SK-N-SH (cell line): Measurements from ENCODE around the gene MTHFD1L. TPM values are rescaled to one million over a fixed set of nuclear protein-coding genes. Genes with fewer than 3 reads are reported as not detected.

Source experiments
- CTCF ChIA-PET: fragments of 300-600, 350-600 bp; formaldehyde crosslinking; extraction: SDS; loops from one replicate; lab custom pipeline; 2021; lab: Yijun Ruan, JAX
- POLR2A ChIA-PET: fragments of 350-600 bp; sonication (Branson Sonifier 250); formaldehyde crosslinking; extraction: SDS; loops from one replicate; lab custom pipeline; 2020; ENCODE audit warnings: antibody characterized with exemption, inconsistent platforms; lab: Yijun Ruan, JAX
- DNase-seq: peaks from one replicate; pipeline ENCODE4 v3.0.0; 2012
- H2AFZ ChIP-seq: fragments of 200-600 bp; sonication (generic); 2 replicates; pipeline ENCODE4 v1.8.1; 2016; ENCODE audit warnings: antibody characterized with exemption, mild to moderate bottlenecking, low read depth
- H3F3A ChIP-seq: fragments of 200-600 bp; sonication (generic); replicated peaks from 2 replicates; pipeline ENCODE3; 2016; ENCODE audit warnings: antibody characterized with exemption, mild to moderate bottlenecking; ENCODE audit not compliant: insufficient read depth
- H3K27ac ChIP-seq, 2 experiments: fragments of 200-500 bp in 1 of 2; fragments of 200-600 bp in 1 of 2; sonication (Bioruptor generic) in 1 of 2; sonication (generic), shearing (Covaris generic) in 1 of 2; 2 replicates each; pipeline versions ENCODE4 v1.5.1 to v1.6.1; 2014 to 2016; ENCODE audit warnings: low read depth in 2 of 2, inconsistent platforms in 1 of 2, low read length in 1 of 2, mild to moderate bottlenecking in 1 of 2, mixed read lengths in 1 of 2
- H3K27me3 ChIP-seq: fragments of 200-600 bp; sonication (generic), shearing (Covaris generic); 2 replicates; pipeline ENCODE4 v1.6.1; 2016; ENCODE audit warnings: mixed run types; ENCODE audit not compliant: insufficient read depth
- H3K36me3 ChIP-seq, 2 experiments: fragments of 200-500 bp in 1 of 2; fragments of 200-600 bp in 1 of 2; sonication (Bioruptor generic) in 1 of 2; sonication (generic) in 1 of 2; replicated peaks in 1 of 2; 2 replicates each; pipeline versions ENCODE3 to v1.5.1; 2014 to 2016; ENCODE audit warnings: low read length in 1 of 2, mild to moderate bottlenecking in 1 of 2; ENCODE audit not compliant: insufficient read depth in 2 of 2, control insufficient read depth in 1 of 2
- H3K4me1 ChIP-seq, 2 experiments: fragments of 200-500 bp in 1 of 2; fragments of 200-600 bp in 1 of 2; sonication (Bioruptor generic) in 1 of 2; sonication (generic), shearing (Covaris generic) in 1 of 2; 2 replicates each; pipeline versions ENCODE4 v1.5.1 to v1.6.1; 2014 to 2016; ENCODE audit warnings: low read depth in 1 of 2, low read length in 1 of 2, mixed run types in 1 of 2; ENCODE audit not compliant: insufficient read depth in 2 of 2, control insufficient read depth in 1 of 2
- H3K4me2 ChIP-seq: fragments of 200-600 bp; sonication (generic), shearing (Covaris generic); 2 replicates; pipeline ENCODE4 v1.6.1; 2017; ENCODE audit warnings: mixed run types
- H3K4me3 ChIP-seq, 2 experiments: fragments of 200-500 bp in 1 of 2; fragments of 200-600 bp in 1 of 2; sonication (Bioruptor generic) in 1 of 2; sonication (generic), shearing (Covaris generic) in 1 of 2; 2 replicates each; pipeline versions ENCODE4 v1.5.1 to v1.8.1; 2014 to 2016; ENCODE audit warnings: low read depth in 2 of 2, inconsistent platforms in 1 of 2, low read length in 1 of 2, mild to moderate bottlenecking in 1 of 2, mixed read lengths in 1 of 2, moderate library complexity in 1 of 2
- H3K79me2 ChIP-seq: fragments of 200-600 bp; sonication (generic); 2 replicates; pipeline ENCODE4 v1.8.1; 2017; ENCODE audit warnings: mild to moderate bottlenecking; ENCODE audit not compliant: insufficient read depth
- H3K9ac ChIP-seq: fragments of 200-600 bp; sonication (generic); 2 replicates; pipeline ENCODE4 v1.6.1; 2017; ENCODE audit warnings: mixed run types
- H3K9me2 ChIP-seq: fragments of 200-600 bp; sonication (generic); 2 replicates; pipeline ENCODE4 v1.6.1; 2017; ENCODE audit warnings: mixed run types
- H3K9me3 ChIP-seq: fragments of 200-600 bp; sonication (generic); 2 replicates; pipeline ENCODE4 v1.6.1; 2017; ENCODE audit warnings: mixed run types, mild to moderate bottlenecking, moderate library complexity
- H4K20me1 ChIP-seq: fragments of 200-600 bp; sonication (generic); 2 replicates; pipeline ENCODE4 v1.6.1; 2017; ENCODE audit warnings: mild to moderate bottlenecking, mixed run types; ENCODE audit not compliant: insufficient read depth
- EZH2phosphoT487 ChIP-seq: fragments of 200-600 bp; sonication (generic); IDR thresholded peaks from 2 replicates; pipeline ENCODE4 v1.6.1; 2017; ENCODE audit warnings: low read depth, mixed run types, mild to moderate bottlenecking, antibody characterized with exemption, moderate library complexity, borderline replicate concordance
- FOSL2 ChIP-seq: IDR thresholded peaks from 2 replicates; pipeline ENCODE4 v1.4.0; 2012; ENCODE audit warnings: low read depth, mild to moderate bottlenecking, moderate library complexity, borderline replicate concordance
- FOXJ3 ChIP-seq: sonication (generic); formaldehyde crosslinking; IDR thresholded peaks from 2 replicates; pipeline ENCODE4 v1.5.1; 2020; ENCODE audit warnings: mild to moderate bottlenecking, missing genetic modification reagents
- IRF3 ChIP-seq: fragments of 150-350 bp; IDR thresholded peaks from 2 replicates; pipeline ENCODE4 v1.6.1; 2016; ENCODE audit warnings: mild to moderate bottlenecking, low read depth, low read length
- MAX ChIP-seq: IDR thresholded peaks from 2 replicates; pipeline ENCODE4 v1.4.0; 2012; ENCODE audit warnings: low read depth
- MEF2A ChIP-seq: IDR thresholded peaks from 2 replicates; pipeline ENCODE4 v1.4.0; 2012; ENCODE audit warnings: low read depth, borderline replicate concordance
- NFIC ChIP-seq: IDR thresholded peaks from 2 replicates; pipeline ENCODE4 v1.4.0; 2012; ENCODE audit warnings: borderline replicate concordance
- NRF1 ChIP-seq: IDR thresholded peaks from 2 replicates; pipeline ENCODE4 v1.6.1; 2012; ENCODE audit warnings: low read depth, mild to moderate bottlenecking, low read length
- REST ChIP-seq: IDR thresholded peaks from 2 replicates; pipeline ENCODE4 v1.6.1; 2012; ENCODE audit warnings: mild to moderate bottlenecking, low read depth, low read length, moderate library complexity
- RXRA ChIP-seq: IDR thresholded peaks from 2 replicates; pipeline ENCODE4 v1.4.0; 2012; ENCODE audit warnings: low read depth, mild to moderate bottlenecking, borderline replicate concordance
- SIN3A ChIP-seq: IDR thresholded peaks from 2 replicates; pipeline ENCODE4 v1.6.1; 2012; ENCODE audit warnings: low read depth, mild to moderate bottlenecking, low read length, moderate library complexity, borderline replicate concordance
- USF2 ChIP-seq: fragments of 150-350 bp; IDR thresholded peaks from 2 replicates; pipeline ENCODE4 v1.6.1; 2017; ENCODE audit warnings: antibody characterized with exemption, low read length, low read depth, borderline replicate concordance
- WGBS: methylation state at CpG from one replicate; pipeline ENCODE4 v1.1.6; 2017; ENCODE audit warnings: low lambda C conversion rate; 5-methylcytosine and 5-hydroxymethylcytosine counted together
- polyA plus RNA-seq, 3 experiments: library from polyadenylated mRNA; depleted of rRNA; stranded (reverse); fragments of >200 nt; gene quantifications; 2 replicates each; pipeline ENCODE4 v1.2.3, GENCODE V29; 2012

Gene MTHFD1L
- polyA plus RNA-seq, 1 of the 3 experiments (the other 2 are of a cell fraction) = 37.0 TPM

- DNase-seq = no peak
- Histone ChIP-seq H3K4me2 (no peak overlapping the region), H3K36me3 (peaks cover 13 to 33% of the 10 kb centered on the region in 2 experiments), H3K79me2 (peaks cover 16% of the 10 kb centered on the region; the same call in 1 of the 2 replicates), H3K9me3 (no peaks in the 10 kb centered on the region), H2AFZ (no peak overlapping the region), H4K20me1 (no peaks in the 10 kb centered on the region), H3K9ac (no peak overlapping the region), H3K4me3 (no peak overlapping the region), H3K4me1 (peaks cover 3% of the 10 kb centered on the region in 2 experiments; a peak in 2 of 4 replicates), H3K27me3 (no peaks in the 10 kb centered on the region), H3F3A (peaks cover 7% of the 10 kb centered on the region), H3K27ac (no peak overlapping the region), H3K9me2 (no peaks in the 10 kb centered on the region)
- ChIA-PET POLR2A (no interaction called here), CTCF (interaction anchor here (16.6 kb wide), 1 partner anchor 431 kb away, joined by 421 read pairs; no protein-coding TSS in a partner anchor)
- 96% methylated on average over 3 of the region's 3 CpGs for WGBS
- TF ChIP-seq MEF2A = no peak
- no peak for TF ChIP-seq NFIC
- no peak for TF ChIP-seq EZH2phosphoT487
- no peak for TF ChIP-seq FOXJ3 (CRISPR knock-in tag)
- TF ChIP-seq NRF1 = no peak
- no peak for TF ChIP-seq RXRA
- no peak for TF ChIP-seq SIN3A
- no peak for TF ChIP-seq USF2
- no peak for TF ChIP-seq REST
- TF ChIP-seq IRF3 = no peak
- TF ChIP-seq FOSL2 = no peak
- no peak for TF ChIP-seq MAX
Measured at GRCh38 chr6:150900049-150900448, 34.5 kb downstream of the MTHFD1L start.
